KOPT-K1 (cell line): ENCODE data around the gene ST6GALNAC1.

ENCODE experiments used
- H3K27ac ChIP-seq: fragments of 200-600 bp; sonication (generic); 2 replicates; pipeline ENCODE4 v1.5.1; 2016; ENCODE audit warnings: antibody characterized with exemption, mild to moderate bottlenecking, low read depth, low read length; ENCODE audit not compliant: poor library complexity, severe bottlenecking
- H3K36me3 ChIP-seq: fragments of 200-600 bp; sonication (generic); 2 replicates; pipeline ENCODE4 v1.5.1; 2017; ENCODE audit warnings: antibody characterized with exemption, mild to moderate bottlenecking, low read length, moderate library complexity; ENCODE audit not compliant: insufficient read depth
- H3K9me3 ChIP-seq: fragments of 200-600 bp; sonication (generic); 2 replicates; pipeline ENCODE4 v1.5.1; 2017; ENCODE audit warnings: antibody characterized with exemption, low read length, mild to moderate bottlenecking; ENCODE audit not compliant: insufficient read depth, poor library complexity, severe bottlenecking

ST6GALNAC1 gene

GRCh38 chr17:76667786-76668453 is 24.4 kb upstream of the ST6GALNAC1 start:
- no peaks in the 10 kb centered on the region for H3K36me3 ChIP-seq
- no peak overlapping the region for H3K27ac ChIP-seq
- no peaks in the 10 kb centered on the region for H3K9me3 ChIP-seq

GRCh38 chr17:76667491-76667755 is 23.9 kb upstream of the ST6GALNAC1 start:
- Histone ChIP-seq H3K9me3 (no peaks in the 10 kb centered on the region), H3K36me3 (no peaks in the 10 kb centered on the region), H3K27ac (no peak overlapping the region)

- Histone ChIP-seq H3K36me3 (no peaks in the 10 kb centered on the region), H3K9me3 (no peaks in the 10 kb centered on the region), H3K27ac (no peak overlapping the region)
Observed at GRCh38 chr17:76660656-76661042, 17.1 kb upstream of the ST6GALNAC1 start.

- Histone ChIP-seq H3K27ac (peak overlapping the region; percentile 39), H3K36me3 (no peaks in the 10 kb centered on the region), H3K9me3 (no peaks in the 10 kb centered on the region)
Observed at GRCh38 chr17:76659928-76660655, 16.5 kb upstream of the ST6GALNAC1 start.

GRCh38 chr17:76658242-76658662 is 14.7 kb upstream of the ST6GALNAC1 start:
- no peaks in the 10 kb centered on the region for H3K9me3 ChIP-seq

GRCh38 chr17:76657505-76658241 is 14.1 kb upstream of the ST6GALNAC1 start:
- Histone ChIP-seq H3K9me3 (no peaks in the 10 kb centered on the region), H3K36me3 (no peaks in the 10 kb centered on the region), H3K27ac (no peak overlapping the region)

More at GRCh38 chr17:76658242-76658662, 14.7 kb upstream of the ST6GALNAC1 start:
- no peak overlapping the region for H3K27ac ChIP-seq
- no peaks in the 10 kb centered on the region for H3K36me3 ChIP-seq

GRCh38 chr17:76654408-76654807 is 10.9 kb upstream of the ST6GALNAC1 start:
- H3K36me3 ChIP-seq, result no peaks in the 10 kb centered on the region
- no peaks in the 10 kb centered on the region for H3K9me3 ChIP-seq
- H3K27ac ChIP-seq, result no peak overlapping the region

- peaks cover 13% of the 10 kb centered on the region for H3K9me3 ChIP-seq
- no peaks in the 10 kb centered on the region for H3K36me3 ChIP-seq
- no peak overlapping the region for H3K27ac ChIP-seq
Observed at GRCh38 chr17:76650504-76650903, 6.9 kb upstream of the ST6GALNAC1 start.

- H3K36me3 ChIP-seq, result no peaks in the 10 kb centered on the region
- no peak overlapping the region for H3K27ac ChIP-seq
- peaks cover 13% of the 10 kb centered on the region for H3K9me3 ChIP-seq
Observed at GRCh38 chr17:76646712-76647111, 3.2 kb upstream of the ST6GALNAC1 start.

GRCh38 chr17:76645481-76645880 is 1.9 kb upstream of the ST6GALNAC1 start:
- Histone ChIP-seq H3K36me3 (no peaks in the 10 kb centered on the region), H3K27ac (no peak overlapping the region), H3K9me3 (peaks cover 13% of the 10 kb centered on the region)

- H3K9me3 ChIP-seq, result peaks cover 13% of the 10 kb centered on the region
- H3K36me3 ChIP-seq, result no peaks in the 10 kb centered on the region
- no peak overlapping the region for H3K27ac ChIP-seq
Observed at GRCh38 chr17:76644995-76645394, 1.4 kb upstream of the ST6GALNAC1 start.

GRCh38 chr17:76642994-76643393 is 563 bp downstream of the ST6GALNAC1 start:
- no peak overlapping the region for H3K27ac ChIP-seq

GRCh38 chr17:76642032-76642561 is 1.5 kb downstream of the ST6GALNAC1 start:
- no peak overlapping the region for H3K27ac ChIP-seq
- H3K36me3 ChIP-seq, result no peaks in the 10 kb centered on the region

More at GRCh38 chr17:76642994-76643393, 563 bp downstream of the ST6GALNAC1 start:
- peaks cover 13% of the 10 kb centered on the region for H3K9me3 ChIP-seq
- H3K36me3 ChIP-seq, result no peaks in the 10 kb centered on the region

GRCh38 chr17:76641501-76641900 is 2.1 kb downstream of the ST6GALNAC1 start:
- H3K36me3 ChIP-seq, result no peaks in the 10 kb centered on the region
- H3K27ac ChIP-seq, result no peak overlapping the region

More at GRCh38 chr17:76642032-76642561, 1.5 kb downstream of the ST6GALNAC1 start:
- H3K9me3 ChIP-seq, result peaks cover 8% of the 10 kb centered on the region

More at GRCh38 chr17:76641501-76641900, 2.1 kb downstream of the ST6GALNAC1 start:
- H3K9me3 ChIP-seq, result peaks cover 2% of the 10 kb centered on the region
